ENCODE measurements around the gene CAGE1. TPM values are rescaled to one million over a fixed set of nuclear protein-coding genes. Genes with fewer than 3 reads are reported as not detected.
A peak's percentile ranks its signal among the peaks of the same experiment; 100 is the strongest.
"Not testable (repeated sequence)": the region's sequence is repeated elsewhere in the genome, so short reads cannot be mapped to it uniquely, and the experiment has no call there.

The CAGE1 gene
- total RNA-seq, 2 donors from 2014 or later, result 0.06 TPM; not detected in 1

DNA sequence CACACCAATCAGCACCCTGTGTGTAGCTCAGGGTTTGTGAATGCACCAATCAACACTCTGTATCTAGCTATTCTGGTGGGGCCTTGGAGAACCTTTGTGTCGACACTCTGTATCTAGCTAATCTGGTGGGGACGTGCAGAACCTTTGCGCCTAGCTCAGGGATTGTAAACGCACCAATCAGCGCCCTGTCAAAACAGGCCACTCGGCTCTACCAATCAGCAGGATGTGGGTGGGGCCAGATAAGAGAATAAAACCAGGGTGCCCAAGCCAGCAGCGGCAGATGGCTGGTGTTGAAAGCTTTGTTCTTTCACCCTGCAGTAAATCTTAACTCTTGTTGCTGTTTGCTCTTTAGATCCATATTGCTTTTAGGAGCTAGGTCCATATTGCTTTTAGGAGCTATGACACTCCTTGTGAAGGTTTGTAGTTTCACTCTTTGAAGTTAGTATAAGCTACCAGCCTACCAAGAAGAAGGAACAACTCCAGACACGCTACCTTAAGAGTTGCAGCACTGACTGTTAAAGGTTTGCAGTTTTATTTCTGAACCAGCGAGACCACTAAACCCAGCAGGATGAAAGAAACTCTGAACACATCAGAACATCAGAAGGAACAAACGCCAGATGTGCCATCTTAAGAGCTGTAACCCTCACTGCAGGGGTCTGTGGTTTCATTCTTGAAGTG is 44.6 kb downstream of the CAGE1 start:
- intact Hi-C loops (cut with DNase I), result not testable (repeated sequence)

GRCh38 chr6:7343546-7344475 is 45.7 kb downstream of the CAGE1 start:
- ATAC-seq, result no peak
- intact Hi-C loops (cut with DNase I), result no loop called here
- no peak for DNase-seq

More for the DNA sequence above, 44.6 kb downstream of the CAGE1 start:
- DNase-seq, ATAC-seq: not testable (repeated sequence)

DNA sequence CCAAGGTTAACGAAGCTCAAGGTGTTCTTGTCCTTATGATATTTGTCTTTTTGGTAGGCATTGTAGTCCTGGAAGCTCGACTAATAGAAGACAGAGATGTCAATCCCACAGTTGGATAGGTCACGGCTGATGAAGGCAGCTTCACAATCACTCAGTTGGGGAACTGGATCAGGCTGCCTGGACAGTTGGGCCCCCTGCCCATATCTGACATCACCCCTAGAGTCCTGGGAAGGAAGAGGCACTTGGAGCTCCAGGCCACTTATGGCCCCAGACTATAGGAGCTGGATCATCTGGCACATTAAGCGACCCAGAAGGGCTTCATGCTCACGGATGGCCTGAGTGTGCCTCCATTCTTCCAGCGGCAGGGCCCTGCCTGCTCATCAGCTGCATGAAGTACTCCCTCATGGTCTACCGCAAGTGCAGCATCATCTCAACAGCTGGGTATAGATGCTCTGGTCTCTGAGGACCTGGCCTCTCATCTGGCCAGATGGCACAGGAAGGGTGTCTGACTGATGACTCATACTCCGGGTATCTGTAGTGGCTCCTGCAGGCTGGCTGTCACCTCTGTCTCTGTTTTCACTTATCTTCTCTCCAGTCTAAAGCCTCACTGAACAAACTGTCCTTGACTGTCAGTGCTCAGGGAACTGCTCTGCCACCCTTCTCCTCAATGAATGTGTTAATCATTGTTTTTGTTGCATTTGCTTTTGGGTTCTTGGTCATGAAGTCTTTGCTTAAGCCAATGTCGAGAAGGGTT is 47.4 kb downstream of the CAGE1 start:
- intact Hi-C loops (cut with DNase I), result no loop called here
- ATAC-seq (peak; percentile 94 to 95), DNase-seq (peak; percentile 36)

DNA sequence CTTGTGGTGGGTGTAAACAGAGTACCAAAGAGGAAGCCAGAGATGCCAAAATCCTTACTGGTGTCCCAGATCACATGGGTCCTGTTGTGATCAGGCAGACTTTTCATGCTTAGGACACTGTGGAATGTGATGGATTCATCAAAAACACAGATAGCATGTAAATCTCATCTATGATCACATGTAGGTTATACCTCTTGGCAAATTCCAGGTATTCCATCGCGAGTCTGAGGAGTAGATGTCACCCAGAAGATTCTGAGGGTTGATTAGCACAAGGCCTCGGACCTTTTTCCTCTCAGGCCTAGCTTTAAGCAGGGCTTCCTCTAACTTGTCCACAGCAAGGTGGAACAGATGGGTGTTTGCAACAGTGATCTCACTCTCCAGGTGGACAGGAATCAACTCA is 48.3 kb downstream of the CAGE1 start:
- DNase-seq (no peak), ATAC-seq (no peak)
- intact Hi-C loops (cut with DNase I), result no loop called here

- intact Hi-C loops (cut with DNase I); DNase-seq; ATAC-seq: not testable (repeated sequence)
These were observed 50.4 kb downstream of the CAGE1 start for GRCh38 chr6:7339007-7339732.

- DNase-seq, result no peak
- ATAC-seq, result no peak
- intact Hi-C loops (cut with DNase I), result no loop called here
These were observed 51.5 kb downstream of the CAGE1 start for GRCh38 chr6:7338031-7338430.

DNA sequence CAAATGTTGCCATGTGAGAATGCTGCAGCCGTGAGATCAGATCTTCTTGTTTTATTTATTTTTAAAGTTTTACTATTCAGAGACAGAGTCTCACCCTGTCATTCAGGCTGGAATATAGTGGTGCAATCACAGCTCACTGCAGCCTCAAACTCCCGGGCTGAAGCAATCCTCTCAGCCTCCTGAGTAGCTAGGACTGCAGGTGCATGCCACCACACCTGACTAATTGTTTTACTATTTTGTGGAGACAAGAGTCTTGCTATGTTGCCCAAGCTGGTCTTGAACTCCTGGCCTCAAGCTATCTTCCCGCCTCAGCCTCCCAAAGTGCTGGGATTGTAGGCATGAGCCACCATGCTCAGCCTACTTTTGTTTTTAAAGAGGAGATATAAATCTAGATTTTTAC is 54.0 kb downstream of the CAGE1 start:
- DNase-seq, result no peak
- ATAC-seq, result no peak
- intact Hi-C loops (cut with DNase I), result no loop called here

DNA sequence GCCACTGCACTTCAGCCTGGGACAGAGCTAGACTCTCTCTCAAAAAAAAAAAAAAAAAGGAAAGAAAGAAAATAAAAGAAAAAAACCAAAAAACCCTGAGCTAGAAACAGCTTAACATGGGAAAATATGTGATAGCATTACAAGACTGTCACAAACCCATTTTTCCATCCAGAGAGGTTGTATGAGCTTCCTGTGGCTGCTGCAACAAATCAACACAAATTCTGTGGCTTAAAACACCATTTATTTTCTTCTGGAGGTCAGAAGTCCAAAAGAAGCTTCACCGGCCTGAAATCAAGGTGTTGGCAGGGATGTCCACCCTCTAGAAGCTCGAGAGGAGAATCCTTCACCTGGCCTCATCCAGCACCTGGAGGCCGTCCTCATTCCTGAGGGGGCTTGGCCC is 54.9 kb downstream of the CAGE1 start:
- no peak for DNase-seq
- intact Hi-C loops (cut with DNase I), result no loop called here
- ATAC-seq, result no peak

DNA sequence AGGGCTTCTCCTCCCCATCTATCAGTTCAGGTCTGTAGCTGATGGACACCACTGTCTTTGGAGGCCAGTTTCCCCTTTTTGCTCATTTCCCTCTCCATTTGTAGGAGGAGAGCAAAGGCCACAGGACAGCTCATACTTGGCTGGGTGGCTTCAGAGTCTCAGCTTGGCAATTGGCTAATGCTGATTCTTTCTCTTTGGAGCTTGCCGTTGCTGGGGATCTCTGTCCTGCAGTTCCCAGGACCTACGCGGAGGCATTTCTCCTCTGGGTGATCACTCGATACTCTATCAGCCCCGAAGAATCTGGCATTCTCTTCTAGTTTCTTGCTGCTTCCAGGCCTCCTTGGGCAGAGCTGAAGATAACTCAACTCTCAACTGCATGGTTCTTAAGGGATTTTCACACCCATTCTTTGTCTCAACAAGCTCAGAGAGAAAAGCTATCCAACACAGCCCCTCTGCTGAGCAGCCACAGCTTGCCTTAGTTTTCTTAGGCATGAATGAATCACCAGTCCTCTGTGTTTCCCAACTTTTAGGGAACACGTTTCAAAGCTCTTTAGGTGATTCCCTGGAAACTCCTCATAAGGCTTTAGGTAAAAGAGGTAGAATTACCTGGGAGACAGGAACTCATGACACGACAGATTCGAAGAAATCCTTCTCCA is 57.3 kb downstream of the CAGE1 start:
- no peak for ATAC-seq
- DNase-seq, result no peak
- intact Hi-C loops (cut with DNase I), result no loop called here

DNA sequence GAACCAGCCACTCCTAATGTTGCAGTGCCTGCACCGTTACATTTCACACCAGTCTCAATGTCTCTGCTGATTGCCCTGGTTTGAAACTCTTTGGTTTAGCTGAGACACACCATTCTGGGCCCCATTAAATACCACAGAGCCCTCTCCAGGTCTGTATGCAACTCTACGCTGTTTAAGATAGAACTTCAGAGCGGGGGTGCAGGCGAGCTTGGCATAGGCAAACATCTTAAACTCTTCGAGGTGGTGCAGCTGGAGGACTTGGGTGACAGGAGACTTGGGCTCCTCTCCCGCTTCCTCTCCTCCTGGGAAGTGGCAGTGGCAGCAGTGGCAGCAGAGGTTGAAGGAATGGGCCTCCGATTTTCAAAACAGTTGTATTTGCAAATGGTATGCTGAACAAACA is 58.1 kb downstream of the CAGE1 start:
- DNase-seq, result no peak
- no peak for ATAC-seq
- intact Hi-C loops (cut with DNase I), result no loop called here

GRCh38 chr6:7328243-7328642 is 61.3 kb downstream of the CAGE1 start:
- intact Hi-C loops (cut with DNase I), result no loop called here
- ATAC-seq (no peak), DNase-seq (no peak)

GRCh38 chr6:7325750-7326149 is 63.8 kb downstream of the CAGE1 start:
- intact Hi-C loops (cut with DNase I), result no loop called here
- DNase-seq (no peak), ATAC-seq (no peak)

DNA sequence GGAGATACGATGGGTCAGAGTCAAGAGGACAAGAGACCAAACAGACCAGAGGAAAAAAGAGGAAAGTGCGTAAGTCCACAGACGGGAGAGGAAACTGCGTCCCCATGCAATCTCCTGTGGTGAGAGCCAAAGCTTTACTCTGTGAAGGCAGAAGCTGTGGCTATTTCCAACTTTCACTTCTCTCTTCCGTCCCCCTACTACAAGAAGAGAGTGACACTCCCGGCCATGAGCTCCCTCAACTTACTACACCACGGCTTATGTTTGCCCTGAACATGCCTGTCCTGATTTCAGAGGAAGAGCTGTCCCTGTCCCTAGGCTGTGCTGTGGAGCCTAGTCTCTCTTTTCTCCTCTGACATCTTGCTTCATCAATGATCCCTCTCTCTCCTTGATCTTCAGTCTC is 65.0 kb downstream of the CAGE1 start:
- intact Hi-C loops (cut with DNase I), result no loop called here
- peak; percentile 73 to 79 for ATAC-seq
- no peak for DNase-seq

GRCh38 chr6:7323074-7323473 is 66.5 kb downstream of the CAGE1 start:
- no peak for DNase-seq
- ATAC-seq, result no peak
- intact Hi-C loops (cut with DNase I), result no loop called here

GRCh38 chr6:7321866-7322265 is 67.7 kb downstream of the CAGE1 start:
- intact Hi-C loops (cut with DNase I); DNase-seq; ATAC-seq: not testable (repeated sequence)

DNA sequence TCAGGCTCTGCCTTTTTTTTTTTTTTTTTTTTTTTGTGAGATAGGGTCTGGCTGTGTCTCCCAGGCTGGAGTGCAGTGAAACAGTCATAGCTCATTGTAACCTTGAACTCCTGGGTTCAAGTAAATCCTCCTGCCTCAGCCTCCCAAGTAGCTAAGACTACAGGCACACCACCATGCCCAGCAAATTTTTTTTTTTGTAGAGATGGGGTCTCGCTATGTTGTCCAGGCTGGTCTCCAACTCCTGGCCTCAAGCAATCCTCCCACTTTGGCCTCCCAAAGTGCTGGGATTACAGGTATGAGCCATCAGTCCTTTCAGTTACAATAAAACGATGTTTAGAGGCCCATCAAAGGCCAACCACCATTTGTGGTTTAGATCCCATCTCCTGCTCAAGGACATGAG is 70.1 kb downstream of the CAGE1 start:
- intact Hi-C loops (cut with DNase I); DNase-seq; ATAC-seq: not testable (repeated sequence)

- DNase-seq, result no peak
- intact Hi-C loops (cut with DNase I), result no loop called here
- no peak for ATAC-seq
These were observed 72.0 kb downstream of the CAGE1 start for GRCh38 chr6:7317538-7317937.

- intact Hi-C loops (cut with DNase I), result no loop called here
- ATAC-seq (no peak), DNase-seq (no peak)
These were observed 72.6 kb downstream of the CAGE1 start for GRCh38 chr6:7316658-7317533.
